ENCODE data around the gene KLHDC2. TPM values are rescaled to one million over a fixed set of nuclear protein-coding genes. Genes with fewer than 3 reads are reported as not detected.

The KLHDC2 gene
- total RNA-seq, 4 donors from 2014 or later = 75.8 to 104 (median 83.6) TPM

DNA sequence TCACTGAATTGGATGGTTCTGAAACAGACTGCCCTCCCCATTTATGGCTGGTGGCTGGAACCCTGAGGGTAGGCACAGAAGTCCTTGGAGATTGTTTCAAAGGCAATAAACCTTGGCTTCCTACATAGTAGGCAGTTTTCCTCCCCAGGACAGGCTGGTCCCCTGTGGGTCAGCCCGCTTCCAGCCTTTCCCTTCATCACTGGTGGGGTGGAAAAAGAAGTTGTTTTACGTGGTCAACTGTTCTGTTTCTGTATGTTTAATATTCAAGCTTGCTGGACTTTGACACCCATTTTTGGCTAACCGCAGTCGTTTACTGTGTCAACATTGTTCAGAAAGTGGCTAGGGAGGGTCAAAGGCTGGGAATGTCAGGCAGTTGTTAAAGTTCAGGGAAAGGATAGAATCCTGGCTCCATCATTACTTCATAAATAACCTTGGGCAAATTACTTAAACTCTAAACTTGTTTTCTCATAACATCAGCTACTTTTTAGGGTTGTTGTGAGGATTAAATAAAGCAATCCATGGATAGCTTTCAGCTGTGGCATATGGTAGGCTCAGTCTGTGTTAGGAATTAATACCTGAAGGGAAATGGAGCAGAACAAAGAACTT is 2.4 kb downstream of the KLHDC2 start:
- TF ChIP-seq, protein P1, sequence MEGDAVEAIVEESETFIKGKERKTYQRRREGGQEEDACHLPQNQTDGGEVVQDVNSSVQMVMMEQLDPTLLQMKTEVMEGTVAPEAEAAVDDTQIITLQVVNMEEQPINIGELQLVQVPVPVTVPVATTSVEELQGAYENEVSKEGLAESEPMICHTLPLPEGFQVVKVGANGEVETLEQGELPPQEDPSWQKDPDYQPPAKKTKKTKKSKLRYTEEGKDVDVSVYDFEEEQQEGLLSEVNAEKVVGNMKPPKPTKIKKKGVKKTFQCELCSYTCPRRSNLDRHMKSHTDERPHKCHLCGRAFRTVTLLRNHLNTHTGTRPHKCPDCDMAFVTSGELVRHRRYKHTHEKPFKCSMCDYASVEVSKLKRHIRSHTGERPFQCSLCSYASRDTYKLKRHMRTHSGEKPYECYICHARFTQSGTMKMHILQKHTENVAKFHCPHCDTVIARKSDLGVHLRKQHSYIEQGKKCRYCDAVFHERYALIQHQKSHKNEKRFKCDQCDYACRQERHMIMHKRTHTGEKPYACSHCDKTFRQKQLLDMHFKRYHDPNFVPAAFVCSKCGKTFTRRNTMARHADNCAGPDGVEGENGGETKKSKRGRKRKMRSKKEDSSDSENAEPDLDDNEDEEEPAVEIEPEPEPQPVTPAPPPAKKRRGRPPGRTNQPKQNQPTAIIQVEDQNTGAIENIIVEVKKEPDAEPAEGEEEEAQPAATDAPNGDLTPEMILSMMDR (IDR thresholded peaks at IDR 0.05; ENCODE audit: low read depth) = no peak

DNA sequence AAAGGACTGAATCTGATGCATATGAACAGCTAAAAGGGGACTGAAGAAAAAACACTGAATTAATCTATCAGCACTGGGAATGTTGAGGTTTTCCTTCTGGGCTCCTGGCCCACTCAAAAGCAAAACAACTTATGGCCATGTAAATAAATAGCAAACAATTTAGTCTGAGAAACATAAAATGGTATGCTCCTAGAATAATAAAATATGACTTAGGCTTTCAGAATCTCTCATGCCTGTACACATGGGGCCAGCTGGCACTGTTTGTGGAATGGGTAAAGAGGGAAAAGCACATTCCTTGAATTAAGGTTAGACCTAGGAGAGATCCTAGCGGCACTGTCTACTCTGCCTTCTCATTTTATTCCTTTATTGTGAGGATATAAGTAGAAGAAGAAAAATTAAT is 6.2 kb downstream of the KLHDC2 start:
- TF ChIP-seq, protein P1 (IDR thresholded peaks at IDR 0.05; ENCODE audit: low read depth) = no peak

- TF ChIP-seq, protein P1 (IDR thresholded peaks at IDR 0.05; ENCODE audit: low read depth) = no peak
These were observed 10.5 kb downstream of the KLHDC2 start for GRCh38 chr14:49778421-49778820.

DNA sequence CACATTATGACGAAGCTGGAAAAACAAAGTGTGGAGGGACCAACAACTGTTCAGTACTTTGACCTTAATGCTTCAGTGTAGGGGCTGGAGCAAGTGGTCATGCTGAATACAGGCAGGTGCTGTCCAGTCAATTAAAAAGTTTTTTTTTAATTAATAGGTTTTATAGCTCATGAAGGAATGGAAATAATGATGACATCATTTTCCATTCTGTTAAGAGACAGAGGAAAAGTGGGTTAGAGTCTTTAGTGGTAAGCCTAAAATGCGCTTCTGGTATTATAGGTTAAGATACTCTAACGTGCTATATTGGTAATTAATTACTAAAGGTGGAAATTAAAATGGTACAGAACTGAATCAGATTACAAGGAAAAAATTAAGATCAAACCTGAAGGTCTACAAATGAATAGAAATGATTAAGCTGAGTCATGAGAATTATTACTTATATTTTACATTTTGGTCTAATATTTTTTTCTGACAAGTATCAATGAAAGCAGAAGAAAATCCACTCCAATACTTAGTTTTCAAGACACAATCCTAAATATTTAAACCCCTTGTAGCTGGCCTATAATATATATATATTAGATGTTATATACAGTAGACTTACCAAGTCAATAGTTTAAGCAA is 15.6 kb downstream of the KLHDC2 start:
- TF ChIP-seq, protein P1 (IDR thresholded peaks at IDR 0.05; ENCODE audit: low read depth) = no peak

DNA sequence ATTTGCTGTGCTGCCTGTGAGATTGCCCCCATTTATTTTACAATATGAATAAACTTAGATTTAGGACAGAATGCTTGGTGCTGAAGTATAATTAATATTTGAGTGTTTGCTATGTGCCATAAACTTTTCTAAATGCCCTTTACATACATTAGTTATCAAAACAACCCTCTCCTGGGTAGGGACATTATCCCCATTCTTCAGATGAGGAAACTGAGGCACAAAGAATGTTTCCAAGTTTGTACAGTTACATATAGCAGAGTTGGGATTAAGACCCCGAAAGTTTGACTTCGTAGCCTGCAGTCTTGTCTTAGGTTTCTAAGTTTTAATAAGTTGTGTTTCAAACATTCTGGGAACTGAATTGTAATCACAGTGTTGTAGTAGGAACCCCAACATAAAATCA is 18.4 kb downstream of the KLHDC2 start:
- TF ChIP-seq, protein P1 (IDR thresholded peaks at IDR 0.05; ENCODE audit: low read depth) = no peak

GRCh38 chr14:49792618-49793017 is 24.7 kb downstream of the KLHDC2 start:
- TF ChIP-seq, protein P1 (IDR thresholded peaks at IDR 0.05; ENCODE audit: low read depth) = no peak

DNA sequence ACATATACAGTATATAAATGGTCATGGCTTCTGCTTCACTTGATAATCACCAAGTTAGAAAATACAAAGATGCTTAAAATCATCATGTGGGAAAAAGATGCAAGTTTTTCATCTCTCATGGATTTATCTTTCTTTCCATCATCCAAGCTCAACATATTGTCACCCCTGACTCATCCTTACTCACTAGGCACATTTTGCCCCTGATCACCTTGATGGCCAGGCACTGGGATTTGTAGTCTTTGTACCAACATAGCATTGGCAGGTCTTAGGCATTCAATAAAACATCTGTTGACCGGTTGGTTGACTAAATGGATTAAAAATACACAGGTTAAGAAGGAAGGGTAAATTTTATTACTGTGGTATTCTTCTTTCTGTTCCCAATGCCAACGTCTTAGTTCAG is 28.1 kb downstream of the KLHDC2 start:
- TF ChIP-seq, protein P1 (IDR thresholded peaks at IDR 0.05; ENCODE audit: low read depth) = no peak
